Psoas muscle (tissue), 8 donors: ENCODE measurements around the gene PCNX2. TPM values are rescaled to one million over a fixed set of nuclear protein-coding genes. Genes with fewer than 3 reads are reported as not detected.

ENCODE experiments used
- ATAC-seq, 4 donors: fragments of 200-7000 bp; cut with Tn5 transposase; one replicate each; pipeline ENCODE4 v1.9.1; 2020; ENCODE audit warnings: moderate library complexity in 3 of 4, mild to moderate bottlenecking in 2 of 4
- DNase-seq, 2 donors: peaks; one replicate each; pipeline ENCODE4 v3.0.0-alpha.2; 2020
- H3K27ac ChIP-seq: fragments of 200-600 bp; one replicate; pipeline ENCODE4 v1.8.0; 2022
- H3K27me3 ChIP-seq, 3 donors: fragments of 200-600 bp in 1 of 3; one replicate each; pipeline versions ENCODE4 v1.6.1 to v1.8.0; 2013 to 2022; ENCODE audit warnings: low read length in 2 of 3, mild to moderate bottlenecking in 2 of 3, moderate library complexity in 1 of 3; ENCODE audit not compliant: insufficient read depth in 3 of 3
- H3K36me3 ChIP-seq, 2 donors: fragments of 200-600 bp in 1 of 2; one replicate each; pipeline versions ENCODE4 v1.6.1 to v1.8.0; 2013 to 2022; ENCODE audit warnings: low read depth in 1 of 2, mild to moderate bottlenecking in 1 of 2, moderate library complexity in 1 of 2; ENCODE audit not compliant: insufficient read depth in 1 of 2
- H3K4me1 ChIP-seq: fragments of 200-600 bp; one replicate; pipeline ENCODE4 v1.8.0; 2022
- H3K4me3 ChIP-seq: fragments of 200-600 bp; one replicate; pipeline ENCODE4 v1.8.0; 2022; ENCODE audit warnings: mild to moderate bottlenecking
- H3K9me3 ChIP-seq: fragments of 200-600 bp; one replicate; pipeline ENCODE4 v1.8.0; 2022
- CTCF ChIP-seq: fragments of 200-600 bp; IDR thresholded peaks from one replicate; pipeline ENCODE4 v1.8.0; 2022; ENCODE audit warnings: antibody characterized with exemption
- WGBS, 3 donors: extraction: QIAGEN DNeasy Blood & Tissue Kit; methylation state at CpG; one replicate each; pipeline versions ENCODE4 v1.1.6 to v1.1.7; 2013; 5-methylcytosine and 5-hydroxymethylcytosine counted together
- intact Hi-C, 2 donors: fragments of 100-400 bp; cut with DNase I; formaldehyde crosslinking; loops; one replicate each; pipeline versions ENCODE4 v1.11.0 to v1.14.2; 2022
- polyA plus RNA-seq, 3 donors: library from polyadenylated mRNA; stranded (reverse); fragments of 200-250 nt; gene quantifications; one replicate each; pipeline ENCODE4 v1.2.3, GENCODE V29; 2013
- total RNA-seq, 4 donors: library from RNA; stranded (reverse); fragmentation: NEBNext Ultra II Directional in 2 of 4; extraction: Animal tissue kit (Norgen Biotek cat#: 25700) in 2 of 4; gene quantifications; one replicate each; pipeline versions ENCODE4 v1.2.1 to v1.2.4, GENCODE V29; 2021 to 2023
- donor health status: healthy with polysubstance abuse.
- donor health status: DM: no; HTN: no; CAD: no; lungs with moderate emphysema.
- donor health status: Bipolar disorder and iron deficiency.
- donor health status: healthy.
- donor health status: DM: yes; HTN: yes; CAD: no.
- donor health status: DM: no; HTN: no; CAD: no.
- donor health status: DM: no; HTN: no; CAD: no.
- donor health status: DM: yes; HTN: yes; CAD: no.

PCNX2 gene
- total and polyA plus RNA-seq, 7 donors, result 0.16 to 1.1 (median 0.54) TPM

GRCh38 chr1:233241759-233242158 lies 53.8 kb downstream of the PCNX2 start:
- no peaks in the 10 kb centered on the region for H3K27me3 ChIP-seq
- 71 to 77% (median 76%) methylated on average over 2 of the region's 2 CpGs for WGBS, 3 donors

GRCh38 chr1:233240829-233241682 lies 54.5 kb downstream of the PCNX2 start:
- H3K9me3 ChIP-seq, result no peaks in the 10 kb centered on the region
- intact Hi-C loops, result loop anchor here (2.0 to 5.0 kb wide), 4 partner anchors 604 to 1374 kb away; no protein-coding TSS in a partner anchor
- no peak overlapping the region for H3K27ac ChIP-seq
- H3K4me3 ChIP-seq, result peak overlapping the region; percentile 40
- no peaks in the 10 kb centered on the region for H3K27me3 ChIP-seq
- ATAC-seq (peak; percentile 80 to 91 (median 82)), DNase-seq (peak; percentile 60 to 78)
- TF ChIP-seq CTCF, result peak; percentile 85
- no peaks in the 10 kb centered on the region for H3K4me1 ChIP-seq
- no peaks in the 10 kb centered on the region for H3K36me3 ChIP-seq
- 20 to 25% (median 20%) methylated on average over 8 of the region's 8 CpGs for WGBS, 3 donors

More at GRCh38 chr1:233241759-233242158, 53.8 kb downstream of the PCNX2 start:
- no peak for TF ChIP-seq CTCF
- no peak overlapping the region for H3K4me3 ChIP-seq
- ATAC-seq, result no peak
- DNase-seq, result no peak
- H3K4me1 ChIP-seq, result no peaks in the 10 kb centered on the region
- intact Hi-C loops, result loop anchor here (2.0 to 5.0 kb wide), 4 partner anchors 604 to 1375 kb away; no protein-coding TSS in a partner anchor
- H3K27ac ChIP-seq, result no peak overlapping the region
- no peaks in the 10 kb centered on the region for H3K9me3 ChIP-seq
- no peaks in the 10 kb centered on the region for H3K36me3 ChIP-seq

- no peak overlapping the region for H3K27ac ChIP-seq
- no peaks in the 10 kb centered on the region for H3K9me3 ChIP-seq
- DNase-seq (no peak), ATAC-seq (no peak)
- 80 to 85% (median 84%) methylated on average over 5 of the region's 5 CpGs for WGBS, 3 donors
- intact Hi-C loops, result loop anchor here (2.0 to 5.0 kb wide), 4 partner anchors 603 to 1374 kb away; no protein-coding TSS in a partner anchor
- H3K4me1 ChIP-seq, result no peaks in the 10 kb centered on the region
- H3K36me3 ChIP-seq, result no peaks in the 10 kb centered on the region
- no peaks in the 10 kb centered on the region for H3K27me3 ChIP-seq
- TF ChIP-seq CTCF, result no peak
- H3K4me3 ChIP-seq, result no peak overlapping the region
These were observed 55.2 kb downstream of the PCNX2 start for GRCh38 chr1:233240371-233240770.

GRCh38 chr1:233238884-233239431 lies 56.6 kb downstream of the PCNX2 start:
- Histone ChIP-seq H3K36me3 (no peaks in the 10 kb centered on the region), H3K4me1 (no peaks in the 10 kb centered on the region), H3K4me3 (no peak overlapping the region), H3K27me3 (no peaks in the 10 kb centered on the region), H3K27ac (no peak overlapping the region), H3K9me3 (no peaks in the 10 kb centered on the region)
- intact Hi-C loops, result no loop called here
- TF ChIP-seq CTCF, result peak; percentile 9
- DNase-seq, result no peak
- no peak for ATAC-seq
- 74 to 83% (median 77%) methylated on average over 9 of the region's 9 CpGs for WGBS, 3 donors
